SK-N-MC (cell line): ENCODE measurements around the gene LRRIQ4.

Experiments
- DNase-seq: peaks from one replicate; pipeline ENCODE4 v3.0.0-alpha.2; 2011; ENCODE audit warnings: low read depth, low spot score
- H3K27ac ChIP-seq: fragments of 200-600 bp; sonication (generic); 2 replicates; pipeline ENCODE4 v1.5.1; 2016; ENCODE audit warnings: mixed run types
- H3K36me3 ChIP-seq: fragments of 200-600 bp; sonication (generic); 2 replicates; pipeline ENCODE4 v1.6.1; 2017; ENCODE audit warnings: antibody characterized with exemption, low read length, mixed read lengths; ENCODE audit not compliant: insufficient read depth
- H3K4me3 ChIP-seq: fragments of 200-600 bp; sonication (generic); 2 replicates; pipeline ENCODE4 v1.5.1; 2016
- H3K9ac ChIP-seq: fragments of 200-600 bp; sonication (generic); 2 replicates; pipeline ENCODE4 v1.8.0; 2017; ENCODE audit warnings: mixed run types, mixed read lengths; ENCODE audit not compliant: insufficient read length
- H3K9me3 ChIP-seq: fragments of 200-600 bp; sonication (generic); 2 replicates; pipeline ENCODE4 v1.6.1; 2017; ENCODE audit warnings: low read depth, mild to moderate bottlenecking, antibody characterized with exemption, low read length, moderate library complexity, mixed read lengths
- EZH2 ChIP-seq: fragments of 200-600 bp; sonication (generic); IDR thresholded peaks from one replicate; pipeline ENCODE4 v1.6.1; 2017; ENCODE audit warnings: antibody characterized with exemption
- FOXP2 ChIP-seq: optimal IDR thresholded peaks from 2 replicates; pipeline ENCODE3; 2011; ENCODE audit warnings: mild to moderate bottlenecking, moderate library complexity; ENCODE audit not compliant: insufficient read depth; ENCODE audit errors: extremely low read length, control extremely low read depth
- POLR2AphosphoS5 ChIP-seq: IDR thresholded peaks from 2 replicates; pipeline ENCODE4 v1.6.1; 2012; ENCODE audit warnings: mild to moderate bottlenecking, low read depth, low read length, borderline replicate concordance

The LRRIQ4 gene

DNA sequence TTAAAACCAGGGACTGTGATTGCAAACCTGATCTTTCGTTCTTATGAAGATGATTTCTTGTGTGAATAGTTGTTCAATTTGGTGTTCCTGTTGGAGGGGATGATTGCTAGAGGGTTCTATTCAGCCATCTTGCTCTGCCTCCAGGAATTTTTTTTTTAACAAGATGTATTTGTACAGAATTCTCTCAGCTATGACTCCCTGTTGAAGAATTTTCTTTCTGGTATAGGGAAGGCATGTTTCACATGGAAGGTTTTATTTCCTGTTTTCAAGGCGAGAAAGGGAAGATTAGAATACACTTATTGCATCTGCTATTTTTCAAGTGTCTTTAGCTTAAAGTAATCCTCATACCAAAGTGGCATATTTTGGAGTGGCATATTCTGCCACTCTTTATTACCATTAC is 5.6 kb downstream of the LRRIQ4 start:
- Histone ChIP-seq H3K36me3 (no peaks in the 10 kb centered on the region), H3K9ac (no peak overlapping the region), H3K27ac (no peak overlapping the region), H3K9me3 (no peaks in the 10 kb centered on the region), H3K4me3 (no peak overlapping the region)
- DNase-seq = no peak
- TF ChIP-seq POLR2AphosphoS5 = no peak

DNA sequence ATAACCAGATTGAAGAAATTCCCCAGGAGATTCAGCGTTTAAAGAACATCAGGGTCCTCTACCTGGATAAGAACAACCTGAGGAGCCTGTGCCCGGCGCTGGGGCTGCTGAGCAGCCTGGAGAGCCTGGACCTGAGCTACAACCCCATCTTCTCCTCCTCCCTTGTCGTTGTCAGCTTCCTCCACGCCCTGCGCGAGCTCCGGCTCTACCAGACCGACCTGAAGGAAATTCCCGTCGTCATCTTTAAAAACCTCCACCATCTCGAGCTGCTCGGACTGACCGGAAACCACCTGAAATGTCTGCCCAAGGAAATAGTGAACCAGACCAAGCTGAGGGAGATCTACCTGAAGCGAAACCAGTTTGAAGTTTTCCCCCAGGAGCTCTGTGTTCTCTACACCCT is 9.4 kb downstream of the LRRIQ4 start:
- no peak overlapping the region for H3K27ac ChIP-seq
- H3K36me3 ChIP-seq = no peaks in the 10 kb centered on the region
- no peak overlapping the region for H3K9ac ChIP-seq
- no peak for DNase-seq
- H3K9me3 ChIP-seq = no peaks in the 10 kb centered on the region
- TF ChIP-seq EZH2 (no peak), POLR2AphosphoS5 (no peak), FOXP2 (no peak)
- H3K4me3 ChIP-seq = no peak overlapping the region

DNA sequence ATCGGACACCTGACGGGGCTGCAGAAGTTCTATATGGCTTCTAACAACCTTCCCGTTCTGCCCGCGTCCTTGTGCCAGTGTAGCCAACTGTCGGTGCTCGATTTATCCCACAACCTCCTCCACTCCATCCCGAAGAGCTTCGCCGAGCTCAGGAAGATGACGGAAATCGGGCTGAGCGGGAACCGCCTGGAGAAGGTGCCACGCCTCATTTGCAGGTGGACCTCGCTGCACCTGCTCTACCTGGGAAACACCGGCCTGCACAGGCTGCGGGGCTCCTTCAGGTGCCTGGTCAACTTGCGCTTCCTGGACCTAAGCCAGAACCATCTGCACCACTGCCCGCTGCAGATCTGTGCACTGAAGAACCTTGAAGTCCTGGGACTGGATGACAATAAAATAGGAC is 9.9 kb downstream of the LRRIQ4 start:
- Histone ChIP-seq H3K9ac (no peak overlapping the region), H3K9me3 (no peaks in the 10 kb centered on the region), H3K27ac (no peak overlapping the region), H3K4me3 (no peak overlapping the region), H3K36me3 (no peaks in the 10 kb centered on the region)
- DNase-seq = no peak
- TF ChIP-seq POLR2AphosphoS5 (no peak), FOXP2 (no peak), EZH2 (no peak)

DNA sequence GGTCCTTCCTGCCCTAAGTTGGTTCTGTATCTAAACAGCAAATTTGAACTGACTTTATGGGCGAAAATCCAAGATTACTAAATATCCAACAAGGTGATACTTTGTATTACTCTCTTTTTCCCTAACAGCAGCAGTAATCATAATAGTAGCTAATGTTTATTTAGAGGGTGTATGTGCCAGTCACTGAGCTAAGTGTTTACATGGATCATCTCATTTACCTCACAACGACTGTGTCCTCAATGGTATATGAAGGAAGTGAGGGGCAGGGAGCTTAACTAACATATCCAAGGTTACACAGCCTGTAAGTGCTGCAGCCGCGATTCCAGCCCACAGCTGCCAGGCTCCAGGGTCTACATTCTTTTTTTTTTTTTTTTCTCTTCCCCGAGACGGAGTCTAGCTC is 10.3 kb downstream of the LRRIQ4 start:
- no peaks in the 10 kb centered on the region for H3K36me3 ChIP-seq
- no peaks in the 10 kb centered on the region for H3K9me3 ChIP-seq
- H3K9ac ChIP-seq = no peak overlapping the region
- H3K27ac ChIP-seq = no peak overlapping the region
- no peak for TF ChIP-seq POLR2AphosphoS5
- TF ChIP-seq FOXP2 = no peak
- no peak for TF ChIP-seq EZH2
- no peak for DNase-seq
- H3K4me3 ChIP-seq = no peak overlapping the region

DNA sequence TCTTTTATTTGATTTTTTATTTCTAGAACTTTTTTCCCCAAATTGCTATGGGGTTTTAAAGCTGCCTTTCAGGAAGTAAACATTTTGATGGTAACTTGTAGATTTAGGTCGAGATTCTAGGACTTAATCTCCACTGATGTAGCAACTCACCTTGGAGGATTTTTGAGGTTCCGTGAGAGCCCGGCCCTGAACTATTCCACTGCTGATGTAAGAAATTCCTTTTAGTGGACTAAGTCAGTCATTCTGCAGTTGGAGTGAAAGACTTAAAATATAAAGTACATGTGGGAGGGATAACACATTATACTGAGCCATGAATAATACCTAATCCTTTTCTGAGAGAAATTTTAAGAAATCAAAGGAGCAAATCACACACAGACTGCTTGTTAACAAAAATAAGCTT is 12.6 kb downstream of the LRRIQ4 start:
- no peak for TF ChIP-seq POLR2AphosphoS5
- Histone ChIP-seq H3K9me3 (no peaks in the 10 kb centered on the region), H3K9ac (no peak overlapping the region), H3K27ac (no peak overlapping the region), H3K4me3 (no peak overlapping the region), H3K36me3 (no peaks in the 10 kb centered on the region)
- DNase-seq = no peak

DNA sequence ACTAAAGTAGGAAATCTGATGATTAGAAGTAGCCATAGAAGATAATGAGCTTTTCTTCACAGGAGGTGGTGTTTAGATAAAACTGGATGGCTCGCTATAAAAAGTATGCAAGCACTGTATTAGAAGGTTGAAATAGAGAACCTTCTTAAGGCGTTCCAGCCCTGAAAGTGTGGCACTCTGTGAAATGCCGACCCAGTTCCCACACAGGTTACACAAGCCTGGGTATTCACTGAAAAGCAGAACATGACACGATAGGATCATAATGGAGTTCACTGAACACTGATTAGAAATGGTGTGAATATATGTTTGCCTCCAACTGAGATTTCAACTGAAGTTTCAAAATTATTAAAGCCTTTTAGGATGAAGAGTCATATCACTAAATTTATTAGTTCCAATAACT is 15.0 kb downstream of the LRRIQ4 start:
- H3K9me3 ChIP-seq = no peaks in the 10 kb centered on the region
- no peaks in the 10 kb centered on the region for H3K36me3 ChIP-seq
- no peak for TF ChIP-seq POLR2AphosphoS5
- TF ChIP-seq FOXP2 = no peak
- TF ChIP-seq EZH2 = no peak
- no peak overlapping the region for H3K9ac ChIP-seq
- H3K4me3 ChIP-seq = no peak overlapping the region
- no peak overlapping the region for H3K27ac ChIP-seq
- no peak for DNase-seq

DNA sequence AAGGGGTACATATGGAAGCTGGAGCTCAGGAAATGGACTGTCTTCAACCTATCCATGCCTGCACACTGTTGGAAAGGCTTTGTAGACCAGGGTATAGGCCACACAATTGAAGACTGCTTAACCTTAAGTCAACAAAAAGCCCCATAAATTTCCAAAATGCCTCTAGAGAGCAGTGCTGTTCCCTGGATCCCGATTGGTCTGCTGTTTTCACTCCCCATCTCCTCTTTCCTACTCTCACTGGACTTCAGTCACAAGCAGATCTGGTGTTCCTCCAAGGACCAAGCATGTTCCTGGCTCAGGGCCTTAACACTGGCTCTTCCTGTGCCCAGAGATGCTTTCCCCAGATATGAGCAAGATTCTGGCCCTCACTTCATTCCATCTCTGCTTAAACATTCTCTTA is 22.9 kb downstream of the LRRIQ4 start:
- TF ChIP-seq FOXP2 = no peak
- TF ChIP-seq EZH2 = no peak
- no peak for TF ChIP-seq POLR2AphosphoS5
- H3K4me3 ChIP-seq = no peak overlapping the region
- no peak overlapping the region for H3K27ac ChIP-seq
- H3K9ac ChIP-seq = no peak overlapping the region
- no peak for DNase-seq
- no peaks in the 10 kb centered on the region for H3K9me3 ChIP-seq
- H3K36me3 ChIP-seq = no peaks in the 10 kb centered on the region

DNA sequence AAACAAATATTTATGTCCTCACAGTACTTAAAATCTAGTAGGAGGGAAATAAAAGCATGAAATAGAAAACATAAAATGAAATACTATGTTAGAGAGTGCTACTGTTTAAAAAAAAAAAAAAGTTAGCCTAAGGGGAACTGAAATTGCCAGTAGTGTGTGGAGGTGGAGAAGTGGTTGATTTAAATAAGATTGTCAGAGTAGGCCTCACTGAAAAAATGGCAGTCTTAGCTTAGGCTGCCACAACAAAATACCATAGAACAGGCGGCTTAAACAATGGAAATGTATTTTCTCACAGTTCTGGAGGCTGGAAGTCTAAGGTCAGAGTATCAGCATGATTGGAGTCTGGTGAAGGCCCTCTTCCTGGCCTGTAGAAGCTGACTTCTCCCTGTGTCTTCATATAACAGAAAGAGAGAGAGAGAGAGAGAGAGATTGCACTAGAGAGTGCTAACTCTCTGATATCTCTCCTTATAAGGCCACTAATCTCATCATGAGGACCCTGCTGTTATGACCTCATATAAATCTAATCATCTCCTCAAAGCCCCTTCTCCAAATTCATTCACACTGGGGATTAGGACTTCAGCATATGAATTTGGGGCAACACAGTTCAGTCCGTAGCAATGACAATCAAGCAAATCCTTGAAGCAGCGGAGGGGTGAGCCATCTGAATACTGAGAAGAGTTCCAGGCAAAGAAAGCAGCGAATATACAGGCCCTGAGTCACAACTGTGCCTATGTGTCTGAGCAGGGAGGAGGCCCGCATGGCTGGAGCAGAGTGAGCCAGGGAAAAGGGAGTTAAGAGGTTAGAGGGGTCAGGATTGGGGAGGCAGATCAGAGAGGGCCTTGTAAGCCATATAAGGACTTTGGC is 23.6 kb downstream of the LRRIQ4 start:
- no peaks in the 10 kb centered on the region for H3K36me3 ChIP-seq
- H3K4me3 ChIP-seq = no peak overlapping the region
- H3K9ac ChIP-seq = no peak overlapping the region
- no peak for TF ChIP-seq FOXP2
- TF ChIP-seq POLR2AphosphoS5 = no peak
- TF ChIP-seq EZH2 = no peak
- H3K27ac ChIP-seq = no peak overlapping the region
- no peaks in the 10 kb centered on the region for H3K9me3 ChIP-seq
- DNase-seq = no peak

DNA sequence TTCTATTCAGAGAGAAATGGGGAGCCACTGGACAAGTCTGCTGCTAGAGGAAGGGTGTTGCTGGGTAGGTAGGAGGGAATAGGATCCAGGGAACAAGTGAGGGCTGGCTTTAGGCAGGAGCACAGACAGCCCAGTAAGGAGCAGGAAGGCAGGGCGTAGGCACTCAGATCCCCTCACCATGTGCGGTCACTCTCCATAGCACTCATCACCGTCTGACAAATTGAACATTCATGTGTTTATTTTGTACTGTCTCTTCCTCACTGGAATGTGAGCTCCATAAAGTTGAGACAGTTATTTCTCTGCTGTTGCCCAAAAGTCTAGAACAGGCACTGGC is 24.2 kb downstream of the LRRIQ4 start:
- Histone ChIP-seq H3K9ac (no peak overlapping the region), H3K4me3 (no peak overlapping the region), H3K36me3 (no peaks in the 10 kb centered on the region), H3K9me3 (no peaks in the 10 kb centered on the region), H3K27ac (no peak overlapping the region)
- DNase-seq = no peak
- TF ChIP-seq POLR2AphosphoS5 = no peak
- no peak for TF ChIP-seq EZH2
- no peak for TF ChIP-seq FOXP2
